ENCODE results near the gene CDC26. TPM values are rescaled to one million over a fixed set of nuclear protein-coding genes. Genes with fewer than 3 reads are reported as not detected.

CDC26 gene
- total and polyA plus RNA-seq, 10 donors, result 20.6 to 42.9 (median 29.5) TPM

- Histone ChIP-seq H3K9me3 (no peaks in the 10 kb centered on the region), H3K4me3 (no peak overlapping the region), H3K27me3 (replicated peaks in 1 of 7) (no peaks in the 10 kb centered on the region), H3K4me1 (no peaks in the 10 kb centered on the region), H3K36me3 (peaks cover 0 to 18% (median 0%) of the 10 kb centered on the region in 6 donors), H3K27ac (no peak overlapping the region)
- WGBS, 5 donors, result 68 to 98% (median 86%) methylated on average over 2 of the region's 2 CpGs
- intact Hi-C loops (cut with DNase I; ENCODE audit: low total_unique reads), result no loop called here
- TF ChIP-seq CTCF (IDR thresholded peaks at IDR 0.05 in 8 of 11, conservative IDR thresholded peaks at IDR 0.05 in 3 of 11) (no peak), POLR2AphosphoS5 (IDR thresholded peaks at IDR 0.05) (no peak)
- no peak for DNase-seq
Measured at GRCh38 chr9:113319054-113319453, 43.7 kb upstream of the CDC26 start.

GRCh38 chr9:113317777-113318176, 42.4 kb upstream of the CDC26 start:
- no peak for DNase-seq
- Histone ChIP-seq H3K9me3 (no peaks in the 10 kb centered on the region), H3K36me3 (peaks cover 0 to 18% (median 0%) of the 10 kb centered on the region in 6 donors), H3K27ac (no peak overlapping the region), H3K27me3 (replicated peaks in 1 of 7) (no peaks in the 10 kb centered on the region), H3K4me3 (no peak overlapping the region), H3K4me1 (no peaks in the 10 kb centered on the region)
- WGBS, 5 donors, result 78 to 92% (median 86%) methylated on average over 2 of the region's 2 CpGs
- intact Hi-C loops (cut with DNase I; ENCODE audit: low total_unique reads), result no loop called here
- TF ChIP-seq CTCF (IDR thresholded peaks at IDR 0.05 in 8 of 11, conservative IDR thresholded peaks at IDR 0.05 in 3 of 11) (no peak), POLR2A (IDR thresholded peaks at IDR 0.05) (no peak), POLR2AphosphoS5 (IDR thresholded peaks at IDR 0.05) (no peak)

GRCh38 chr9:113316030-113316429, 40.7 kb upstream of the CDC26 start:
- no peak for TF ChIP-seq POLR2AphosphoS5 (IDR thresholded peaks at IDR 0.05)
- TF ChIP-seq POLR2A (IDR thresholded peaks at IDR 0.05), result no peak
- no peak for TF ChIP-seq CTCF (IDR thresholded peaks at IDR 0.05 in 8 of 11, conservative IDR thresholded peaks at IDR 0.05 in 3 of 11)
- H3K27me3 ChIP-seq (replicated peaks in 1 of 7), result no peaks in the 10 kb centered on the region
- no peak overlapping the region for H3K4me3 ChIP-seq
- no peaks in the 10 kb centered on the region for H3K9me3 ChIP-seq
- H3K36me3 ChIP-seq, result peaks cover 0 to 18% (median 0%) of the 10 kb centered on the region in 6 donors
- intact Hi-C loops (cut with DNase I; ENCODE audit: low total_unique reads), result no loop called here
- WGBS, 5 donors, result 90 to 98% (median 93%) methylated on average over 4 of the region's 4 CpGs
- DNase-seq, result no peak
- no peak overlapping the region for H3K27ac ChIP-seq
- H3K4me1 ChIP-seq, result no peaks in the 10 kb centered on the region

- H3K4me3 ChIP-seq, result no peak overlapping the region
- no peaks in the 10 kb centered on the region for H3K27me3 ChIP-seq (replicated peaks in 1 of 7)
- intact Hi-C loops (cut with DNase I; ENCODE audit: low total_unique reads), result no loop called here
- DNase-seq, result no peak
- TF ChIP-seq POLR2AphosphoS5 (IDR thresholded peaks at IDR 0.05) (no peak), CTCF (IDR thresholded peaks at IDR 0.05 in 8 of 11, conservative IDR thresholded peaks at IDR 0.05 in 3 of 11) (no peak), POLR2A (IDR thresholded peaks at IDR 0.05) (no peak)
- peaks cover 0 to 10% (median 0%) of the 10 kb centered on the region in 6 donors for H3K36me3 ChIP-seq
- H3K9me3 ChIP-seq, result no peaks in the 10 kb centered on the region
- H3K4me1 ChIP-seq, result no peaks in the 10 kb centered on the region
- no peak overlapping the region for H3K27ac ChIP-seq
Measured at GRCh38 chr9:113315231-113315630, 39.9 kb upstream of the CDC26 start.
